HEK293 (cell line): Measurements from ENCODE around the gene SLC37A3.

Source experiments
- SP2 ChIP-seq: fragments of 450-650 bp; formaldehyde crosslinking; IDR thresholded peaks from 2 replicates; pipeline ENCODE4 v1.5.1; 2016; ENCODE audit warnings: missing biosample characterization, missing genetic modification characterization
- TF ChIP-seq, protein P1 (sequence below): fragments of 450-650 bp; formaldehyde crosslinking; IDR thresholded peaks from 2 replicates; pipeline ENCODE4 v1.5.1; 2016; ENCODE audit warnings: missing biosample characterization, missing genetic modification characterization

DNA sequence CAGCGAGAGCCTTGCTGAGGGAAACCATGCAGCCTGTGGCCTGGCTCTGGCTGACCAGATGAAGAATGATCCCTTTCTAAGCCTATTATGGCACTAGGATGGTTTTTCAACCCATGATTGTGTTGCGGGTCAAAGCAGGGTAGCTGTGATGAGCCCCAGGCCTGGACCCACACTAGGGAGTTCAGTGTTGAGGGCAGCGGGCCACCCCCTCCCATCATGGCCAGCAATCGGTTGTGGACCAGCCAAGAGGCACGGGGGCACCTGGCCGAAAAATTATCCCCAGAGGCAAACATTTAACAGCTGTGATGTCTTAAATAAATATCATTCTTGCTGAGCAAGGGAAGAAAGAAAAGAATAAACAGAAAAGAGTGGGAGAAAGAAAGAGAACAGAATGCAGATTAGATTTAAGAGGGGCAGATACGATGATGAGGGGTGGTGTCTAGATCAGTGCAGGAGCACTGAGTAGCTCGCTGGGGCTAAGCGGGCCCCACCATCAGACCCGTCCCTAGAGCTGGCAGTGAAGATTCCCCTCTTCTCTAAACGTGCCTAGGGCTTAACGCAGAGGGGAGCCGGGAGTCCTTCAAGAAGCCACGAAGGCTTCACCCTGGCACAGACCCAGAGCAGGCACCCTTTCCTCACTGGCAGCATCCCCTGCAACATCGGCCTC is 82.7 kb downstream of the SLC37A3 start:
- TF ChIP-seq SP2 = no peak
- TF ChIP-seq, protein P1, sequence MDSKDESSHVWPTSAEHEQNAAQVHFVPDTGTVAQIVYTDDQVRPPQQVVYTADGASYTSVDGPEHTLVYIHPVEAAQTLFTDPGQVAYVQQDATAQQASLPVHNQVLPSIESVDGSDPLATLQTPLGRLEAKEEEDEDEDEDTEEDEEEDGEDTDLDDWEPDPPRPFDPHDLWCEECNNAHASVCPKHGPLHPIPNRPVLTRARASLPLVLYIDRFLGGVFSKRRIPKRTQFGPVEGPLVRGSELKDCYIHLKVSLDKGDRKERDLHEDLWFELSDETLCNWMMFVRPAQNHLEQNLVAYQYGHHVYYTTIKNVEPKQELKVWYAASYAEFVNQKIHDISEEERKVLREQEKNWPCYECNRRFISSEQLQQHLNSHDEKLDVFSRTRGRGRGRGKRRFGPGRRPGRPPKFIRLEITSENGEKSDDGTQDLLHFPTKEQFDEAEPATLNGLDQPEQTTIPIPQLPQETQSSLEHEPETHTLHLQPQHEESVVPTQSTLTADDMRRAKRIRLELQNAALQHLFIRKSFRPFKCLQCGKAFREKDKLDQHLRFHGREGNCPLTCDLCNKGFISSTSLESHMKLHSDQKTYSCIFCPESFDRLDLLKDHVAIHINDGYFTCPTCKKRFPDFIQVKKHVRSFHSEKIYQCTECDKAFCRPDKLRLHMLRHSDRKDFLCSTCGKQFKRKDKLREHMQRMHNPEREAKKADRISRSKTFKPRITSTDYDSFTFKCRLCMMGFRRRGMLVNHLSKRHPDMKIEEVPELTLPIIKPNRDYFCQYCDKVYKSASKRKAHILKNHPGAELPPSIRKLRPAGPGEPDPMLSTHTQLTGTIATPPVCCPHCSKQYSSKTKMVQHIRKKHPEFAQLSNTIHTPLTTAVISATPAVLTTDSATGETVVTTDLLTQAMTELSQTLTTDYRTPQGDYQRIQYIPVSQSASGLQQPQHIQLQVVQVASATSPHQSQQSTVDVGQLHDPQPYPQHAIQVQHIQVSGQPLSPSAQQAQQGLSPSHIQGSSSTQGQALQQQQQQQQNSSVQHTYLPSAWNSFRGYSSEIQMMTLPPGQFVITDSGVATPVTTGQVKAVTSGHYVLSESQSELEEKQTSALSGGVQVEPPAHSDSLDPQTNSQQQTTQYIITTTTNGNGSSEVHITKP (tag by site-specific recombination) = no peak
